ENCODE results near the gene POTEB2. TPM values are rescaled to one million over a fixed set of nuclear protein-coding genes. Genes with fewer than 3 reads are reported as not detected.
"Not testable (repeated sequence)": the region's sequence is repeated elsewhere in the genome, so short reads cannot be mapped to it uniquely, and the experiment has no call there.

POTEB2 gene
- polyA plus RNA-seq (2013, experiment 1 of 2; ENCODE audit: insufficient read length) = not detected
- not detected for polyA plus RNA-seq (2013, experiment 2 of 2; ENCODE audit: insufficient read length)

DNA sequence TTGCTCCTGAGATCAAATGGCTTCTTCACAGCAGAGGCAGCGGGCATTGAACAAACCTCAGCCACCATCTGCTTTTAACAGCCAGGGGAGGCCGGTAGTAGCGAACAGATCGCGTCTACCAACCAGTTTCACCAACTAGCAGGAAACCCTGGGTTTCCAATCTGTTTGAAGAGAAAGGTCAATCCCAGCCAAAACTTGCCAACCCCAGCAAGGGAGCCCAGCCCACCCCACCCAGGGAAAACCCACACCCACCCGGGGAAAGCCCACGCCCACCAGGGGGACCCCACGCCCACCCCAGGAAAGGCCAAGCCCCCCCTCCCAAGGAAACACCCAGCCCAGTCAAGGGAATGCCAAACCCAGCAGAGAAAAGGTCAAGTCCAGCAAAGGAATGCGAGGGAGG is at the start of gene POTEB2:
Gene POTEB2 (minus strand): TSS at position 101 of the 400 bp plus-strand sequence. CDS start 33 bp downstream, at position 68.
- DNase-seq = not testable (repeated sequence)

DNA sequence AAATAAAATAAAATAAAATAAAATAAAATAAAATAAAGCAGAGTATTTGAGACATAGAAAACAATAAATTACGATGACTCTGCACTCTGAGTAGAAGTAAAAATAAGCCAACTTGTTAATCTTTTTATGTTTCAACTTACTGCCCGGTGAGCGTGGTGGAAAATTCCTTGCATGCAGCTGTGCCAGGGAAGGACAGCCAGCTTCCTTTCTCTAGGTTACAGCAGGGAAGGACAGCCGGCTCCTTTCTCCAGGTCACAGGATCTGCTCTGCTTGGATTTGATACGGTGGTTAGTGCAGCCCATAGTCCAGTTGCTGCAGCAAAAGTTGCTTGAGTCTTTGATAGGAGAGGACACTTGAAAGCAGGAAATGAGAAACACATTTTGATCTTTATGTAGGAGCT is 13.8 kb upstream of the POTEB2 start:
- DNase-seq = not testable (repeated sequence)

DNA sequence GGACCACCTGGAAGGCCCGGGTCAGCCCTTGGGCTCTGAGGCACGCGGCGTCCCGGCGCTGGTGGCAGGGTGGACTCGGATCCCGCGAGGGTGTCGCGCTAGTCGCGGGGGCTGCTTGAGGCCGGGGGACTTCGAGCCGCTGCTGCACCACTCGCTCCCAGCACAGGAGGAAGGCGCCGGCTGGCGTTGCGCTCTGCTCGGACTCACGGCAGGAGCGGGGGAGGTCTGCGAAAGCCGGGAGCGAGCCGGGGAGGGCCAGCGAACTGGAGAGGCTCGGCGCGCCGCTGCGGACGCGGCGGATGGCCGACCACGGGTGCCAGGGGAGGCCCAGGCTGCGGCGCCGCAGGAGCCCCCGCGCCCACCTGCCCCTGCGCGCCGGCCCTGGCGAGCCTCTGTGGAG is 12.3 kb upstream of the POTEB2 start:
- not testable (repeated sequence) for DNase-seq

DNA sequence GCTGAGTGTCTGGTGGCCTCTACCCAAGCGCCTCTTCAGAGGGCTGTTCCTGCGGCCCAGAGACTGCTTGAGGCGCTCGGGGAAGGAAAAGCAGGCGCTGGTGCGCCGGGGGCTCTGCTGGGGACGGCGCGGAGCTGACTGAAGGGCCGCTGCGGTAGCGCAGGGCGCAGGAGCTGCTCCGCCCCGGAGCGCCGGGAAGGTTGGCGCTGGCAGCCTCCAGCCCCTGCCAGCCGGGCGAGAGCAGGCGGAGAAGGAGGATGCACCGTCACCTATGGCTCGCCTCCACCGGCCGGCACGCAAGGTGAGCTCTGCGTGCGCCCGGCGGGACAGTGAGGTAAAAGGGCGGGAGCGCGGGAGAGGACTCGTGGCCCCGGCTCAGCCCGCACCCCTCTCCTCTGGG is 11.7 kb upstream of the POTEB2 start:
- not testable (repeated sequence) for DNase-seq

All from fibroblast of skin of abdomen (primary cell).